ENCODE results near the gene B4GALT6.

Gene B4GALT6

DNA sequence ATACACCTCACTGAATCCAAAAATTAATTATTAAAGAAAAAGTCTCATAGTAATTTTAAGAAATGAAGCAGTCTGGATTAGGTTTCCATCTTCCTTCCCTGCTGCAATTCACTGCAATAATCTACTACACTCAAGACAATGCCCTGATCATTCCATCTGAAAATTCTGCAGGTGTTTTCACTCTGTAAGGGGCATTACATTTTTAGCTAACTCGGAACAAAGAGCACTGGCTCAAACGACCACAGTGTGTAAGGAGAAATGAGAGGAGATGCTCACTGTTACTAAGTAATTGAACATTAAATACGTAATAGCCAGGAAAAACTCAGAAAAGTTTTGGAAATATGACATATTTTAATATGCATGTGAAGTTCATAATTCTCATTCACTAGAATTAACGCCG lies 1.3 kb downstream of the B4GALT6 start:
- Histone ChIP-seq H3F3A (ENCODE audit: control insufficient read depth, insufficient read depth) (peaks cover 8% of the 10 kb centered on the region; the same call in 1 of the 2 replicates), H3K4me3 (ENCODE audit: low read length) (peak overlapping the region; percentile 75), H3K36me3 (ENCODE audit: control insufficient read depth, low read length) (no peaks in the 10 kb centered on the region), H3K27me3 (ENCODE audit: control insufficient read depth, low read length) (peaks cover 3% of the 10 kb centered on the region; the same call in 1 of the 2 replicates), H3K79me2 (ENCODE audit: control insufficient read depth, low read length) (peaks cover 63% of the 10 kb centered on the region), H3K9me2 (replicated peaks; ENCODE audit: control insufficient read depth, low read length) (no peaks in the 10 kb centered on the region), H3K27ac (ENCODE audit: low read depth, low read length) (no peak overlapping the region), H3K4me1 (ENCODE audit: control insufficient read depth, low read length) (peaks cover 34% of the 10 kb centered on the region), H3K4me2 (ENCODE audit: low read length) (peak overlapping the region; percentile 78), H4K20me1 (ENCODE audit: control insufficient read depth, insufficient read depth, low read depth, low read length) (no peaks in the 10 kb centered on the region), H3K9me3 (ENCODE audit: control insufficient read depth, insufficient read depth, low read length) (no peaks in the 10 kb centered on the region)
- no peak for TF ChIP-seq CTCF (IDR thresholded peaks at IDR 0.05; ENCODE audit: low read depth, low read length, poor library complexity, severe bottlenecking)
- TF ChIP-seq EZH2phosphoT487 (IDR thresholded peaks at IDR 0.05; ENCODE audit: borderline replicate concordance, low read length) = no peak

- peaks cover 76% of the 10 kb centered on the region for H3K79me2 ChIP-seq (ENCODE audit: control insufficient read depth, low read length)
- H3K4me2 ChIP-seq (ENCODE audit: low read length) = 0 out of 2 replicates have a peak overlapping the region, but pooled peaks have one; percentile 11
- H3K36me3 ChIP-seq (ENCODE audit: control insufficient read depth, low read length) = no peaks in the 10 kb centered on the region
- H3K9me3 ChIP-seq (ENCODE audit: control insufficient read depth, insufficient read depth, low read length) = no peaks in the 10 kb centered on the region
- H3F3A ChIP-seq (ENCODE audit: control insufficient read depth, insufficient read depth) = 0 out of 2 replicates have a peak, but pooled peaks cover 8% of the 10 kb centered on the region
- H3K9me2 ChIP-seq (replicated peaks; ENCODE audit: control insufficient read depth, low read length) = no peaks in the 10 kb centered on the region
- TF ChIP-seq CTCF (IDR thresholded peaks at IDR 0.05; ENCODE audit: low read depth, low read length, poor library complexity, severe bottlenecking) (peak; percentile 49), EZH2phosphoT487 (IDR thresholded peaks at IDR 0.05; ENCODE audit: borderline replicate concordance, low read length) (no peak)
- H3K4me1 ChIP-seq (ENCODE audit: control insufficient read depth, low read length) = peaks cover 21% of the 10 kb centered on the region
- no peak overlapping the region for H3K27ac ChIP-seq (ENCODE audit: low read depth, low read length)
- no peaks in the 10 kb centered on the region for H4K20me1 ChIP-seq (ENCODE audit: control insufficient read depth, insufficient read depth, low read depth, low read length)
- H3K4me3 ChIP-seq (ENCODE audit: low read length) = no peak overlapping the region
- H3K27me3 ChIP-seq (ENCODE audit: control insufficient read depth, low read length) = peaks cover 3% of the 10 kb centered on the region; the same call in 1 of the 2 replicates
These were observed 3.4 kb downstream of the B4GALT6 start for GRCh38 chr18:31680831-31681568.

DNA sequence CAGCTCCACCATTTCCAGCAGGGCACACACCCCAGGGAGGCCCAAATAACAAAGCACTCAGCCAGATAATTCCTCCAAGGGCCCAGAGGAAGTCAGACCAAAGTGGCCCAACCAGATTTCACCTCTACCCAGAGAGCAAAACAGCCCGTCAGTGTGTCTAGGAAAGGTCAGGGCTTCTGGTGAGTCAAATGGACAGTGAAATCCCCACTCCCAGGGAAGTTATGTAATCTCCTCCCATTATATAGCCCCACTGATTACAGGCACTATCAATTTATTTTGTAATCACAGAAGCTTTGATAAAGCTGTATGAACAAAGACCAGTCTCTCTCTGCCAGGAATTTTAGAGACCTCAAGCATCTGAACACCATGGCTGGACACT lies 4.0 kb downstream of the B4GALT6 start:
- Histone ChIP-seq H3F3A (ENCODE audit: control insufficient read depth, insufficient read depth) (0 out of 2 replicates have a peak, but pooled peaks cover 5% of the 10 kb centered on the region), H3K27ac (ENCODE audit: low read depth, low read length) (no peak overlapping the region), H4K20me1 (ENCODE audit: control insufficient read depth, insufficient read depth, low read depth, low read length) (no peaks in the 10 kb centered on the region), H3K4me1 (ENCODE audit: control insufficient read depth, low read length) (peaks cover 21% of the 10 kb centered on the region), H3K9me3 (ENCODE audit: control insufficient read depth, insufficient read depth, low read length) (no peaks in the 10 kb centered on the region), H3K36me3 (ENCODE audit: control insufficient read depth, low read length) (no peaks in the 10 kb centered on the region), H3K4me3 (ENCODE audit: low read length) (no peak overlapping the region), H3K4me2 (ENCODE audit: low read length) (no peak overlapping the region), H3K79me2 (ENCODE audit: control insufficient read depth, low read length) (peaks cover 81% of the 10 kb centered on the region), H3K27me3 (ENCODE audit: control insufficient read depth, low read length) (peaks cover 3% of the 10 kb centered on the region; the same call in 1 of the 2 replicates), H3K9me2 (replicated peaks; ENCODE audit: control insufficient read depth, low read length) (no peaks in the 10 kb centered on the region)
- TF ChIP-seq CTCF (IDR thresholded peaks at IDR 0.05; ENCODE audit: low read depth, low read length, poor library complexity, severe bottlenecking) (no peak), EZH2phosphoT487 (IDR thresholded peaks at IDR 0.05; ENCODE audit: borderline replicate concordance, low read length) (no peak)
